ENCODE data around the gene RALGAPA2.

Gene RALGAPA2

DNA sequence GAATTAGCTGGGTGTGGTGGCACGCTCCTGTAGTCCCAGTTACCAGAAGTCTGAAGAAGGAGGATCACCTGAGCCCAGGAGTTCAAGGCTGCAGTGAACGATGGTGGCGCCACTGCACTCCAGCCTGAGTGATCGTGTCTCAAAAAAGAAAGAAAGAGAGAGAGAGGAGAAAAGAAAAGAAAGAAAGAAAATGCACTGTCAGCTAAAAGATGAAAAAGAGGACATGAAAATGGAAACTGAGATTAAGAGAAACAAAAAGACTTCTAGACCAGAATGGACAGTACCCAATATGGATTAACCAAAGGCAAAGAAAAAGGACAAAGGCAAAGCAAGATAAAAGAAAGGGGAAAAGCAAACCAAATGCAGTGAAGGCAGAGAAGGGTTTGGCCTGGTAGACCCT is 9.0 kb upstream of the RALGAPA2 start:
- no peak for DNase-seq (ENCODE audit: low read depth in 2 of 2)

GRCh38 chr20:20720158-20720557 is 7.7 kb upstream of the RALGAPA2 start:
- DNase-seq (ENCODE audit: low read depth in 2 of 2), result no peak

GRCh38 chr20:20719411-20719810 is 7.0 kb upstream of the RALGAPA2 start:
- DNase-seq (ENCODE audit: low read depth in 2 of 2), result no peak

- no peak for DNase-seq (ENCODE audit: low read depth in 2 of 2)
Observed at GRCh38 chr20:20713244-20713765, 861 bp upstream of the RALGAPA2 start.

- DNase-seq (ENCODE audit: low read depth in 2 of 2), result no peak
Observed at GRCh38 chr20:20712004-20712473, 405 bp downstream of the RALGAPA2 start.

DNA sequence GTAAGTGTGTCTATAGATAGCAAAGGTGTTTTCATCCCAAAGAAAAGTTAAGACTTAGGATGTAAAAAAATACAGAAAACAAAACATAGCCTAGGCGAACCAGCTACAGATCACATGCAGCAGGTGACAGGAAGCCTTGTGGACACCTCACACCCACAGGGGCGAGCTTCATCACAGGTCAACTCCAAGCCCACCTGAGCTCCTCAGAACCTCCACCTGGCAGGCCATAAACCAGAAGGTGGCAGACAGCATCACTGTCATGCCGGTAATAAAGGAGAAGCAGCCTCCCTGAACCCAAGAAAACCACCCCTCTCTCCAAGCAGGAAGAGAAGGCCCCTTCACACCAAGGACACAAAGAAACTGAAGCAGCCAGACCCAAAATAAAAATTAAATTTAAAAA is 1.0 kb downstream of the RALGAPA2 start:
- no peak for DNase-seq (ENCODE audit: low read depth in 2 of 2)

DNA sequence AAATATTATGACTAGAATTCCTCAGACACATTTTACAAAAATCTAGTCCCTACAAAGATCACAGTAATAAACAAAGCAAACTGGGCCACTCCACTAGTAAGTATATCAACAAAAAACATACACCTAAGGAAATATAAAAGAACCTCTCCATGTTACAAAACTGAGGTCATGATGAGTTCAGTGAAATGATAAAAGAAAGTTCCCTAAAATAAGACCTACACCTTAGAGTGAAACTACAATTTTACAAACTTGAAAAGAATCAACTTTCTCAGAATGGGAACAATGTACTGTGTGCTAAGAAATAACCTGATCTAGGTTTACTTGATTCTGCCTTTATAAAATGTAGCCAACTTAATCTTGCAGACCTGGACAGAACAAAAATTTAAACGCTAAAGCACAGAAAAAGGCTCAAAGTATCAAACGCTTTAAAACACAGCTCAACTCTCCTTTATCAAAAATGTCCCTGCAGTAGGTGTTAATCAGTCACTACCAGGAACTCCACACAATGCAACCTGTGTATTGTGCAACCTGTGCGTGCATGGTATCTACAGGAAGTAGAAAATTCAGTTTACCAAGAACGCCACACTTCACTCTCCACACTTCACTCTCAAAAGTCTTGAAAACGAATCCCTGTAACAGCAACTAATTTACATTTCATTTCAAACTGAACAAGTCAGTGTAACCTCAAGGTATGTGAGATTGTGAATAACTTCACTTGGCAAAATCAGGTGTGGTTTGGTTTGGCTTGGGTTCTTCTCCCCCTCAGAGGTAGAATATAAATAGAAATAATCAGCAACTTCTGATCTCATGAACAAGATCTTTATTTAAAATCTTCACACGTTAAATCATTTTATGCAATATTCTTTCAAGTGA is 1.8 kb downstream of the RALGAPA2 start:
- DNase-seq (ENCODE audit: low read depth in 2 of 2), result no peak

DNA sequence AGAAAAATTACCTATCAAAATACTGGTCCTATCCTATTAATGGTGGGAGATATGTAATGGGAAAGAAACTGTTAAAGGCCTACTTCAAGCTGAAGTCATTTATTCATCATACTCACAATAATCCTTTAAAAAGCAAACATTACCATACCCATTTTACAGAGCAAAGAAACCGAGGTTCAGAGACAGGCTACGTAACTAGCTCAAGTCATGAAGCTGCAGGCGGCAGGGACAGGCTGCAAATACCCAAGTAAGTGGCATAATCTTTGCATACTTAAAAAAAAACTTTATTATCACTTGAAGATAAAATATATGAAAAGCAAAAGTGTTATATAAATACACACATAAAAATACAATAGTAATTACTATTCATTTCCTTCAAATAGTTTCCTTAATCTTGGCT is 2.6 kb downstream of the RALGAPA2 start:
- no peak for DNase-seq (ENCODE audit: low read depth in 2 of 2)

- DNase-seq (ENCODE audit: low read depth in 2 of 2), result no peak
Observed at GRCh38 chr20:20706285-20706684, 6.2 kb downstream of the RALGAPA2 start.

DNA sequence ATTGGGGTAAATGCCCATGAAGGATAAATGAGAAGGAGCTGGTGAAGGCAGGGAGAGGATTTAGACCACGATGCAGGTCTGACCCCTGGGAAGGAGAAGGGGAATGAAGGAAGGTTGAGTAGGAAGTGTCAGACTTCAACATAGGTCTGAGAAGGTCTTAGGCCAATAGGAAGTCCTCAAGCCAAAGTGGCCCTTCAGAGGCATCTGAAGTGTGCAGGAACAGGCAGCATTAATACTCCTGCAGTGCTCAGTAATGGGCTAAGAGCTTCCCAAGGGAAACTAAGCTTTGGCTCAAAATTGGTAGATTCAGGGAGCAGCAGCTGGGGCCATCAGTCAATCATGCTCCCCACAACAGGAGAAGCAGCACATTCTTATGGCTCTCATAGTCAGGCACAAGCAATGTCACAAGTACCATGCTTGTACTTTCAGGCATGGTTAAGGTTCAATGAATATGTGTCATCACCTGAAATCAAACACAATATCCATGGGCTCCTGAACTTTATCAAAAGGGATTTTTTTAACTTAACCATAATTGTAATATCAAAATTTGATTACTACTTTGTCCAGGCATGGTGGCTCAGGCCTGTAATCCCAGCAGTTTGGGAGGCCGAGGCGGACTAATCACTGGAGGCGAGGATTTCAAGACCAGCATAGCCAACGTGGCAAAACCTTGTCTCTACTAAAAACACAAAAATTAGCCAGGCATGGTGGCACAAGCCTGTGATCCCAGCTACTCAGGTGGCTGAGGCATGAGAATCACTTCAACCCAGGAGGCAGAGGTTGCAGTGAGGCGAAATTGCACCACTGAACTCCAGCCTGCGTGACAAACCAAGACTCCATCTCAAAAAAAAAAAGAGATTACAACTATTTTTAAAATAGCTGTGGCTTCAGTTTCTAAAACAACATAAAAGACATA is 9.9 kb downstream of the RALGAPA2 start:
- DNase-seq (ENCODE audit: low read depth in 2 of 2), result no peak

DNA sequence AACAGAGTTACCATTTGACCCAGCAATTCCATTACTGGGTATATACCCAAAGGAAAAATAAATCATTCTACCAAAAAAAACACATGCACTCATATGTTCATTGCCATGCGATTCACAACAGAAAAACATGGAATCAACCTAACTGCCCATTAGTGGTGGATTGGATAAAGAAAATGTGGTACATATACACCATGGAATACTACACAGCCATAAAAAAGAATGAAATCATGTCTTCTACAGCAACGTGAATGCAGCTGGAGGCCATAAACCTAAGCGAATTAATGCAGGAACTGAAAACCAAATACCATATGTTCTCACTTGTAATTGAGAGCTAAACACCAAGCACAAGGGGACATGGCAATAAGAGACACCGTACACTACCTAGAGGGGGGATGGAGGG is 12.5 kb downstream of the RALGAPA2 start:
- no peak for DNase-seq (ENCODE audit: low read depth in 2 of 2)

DNA sequence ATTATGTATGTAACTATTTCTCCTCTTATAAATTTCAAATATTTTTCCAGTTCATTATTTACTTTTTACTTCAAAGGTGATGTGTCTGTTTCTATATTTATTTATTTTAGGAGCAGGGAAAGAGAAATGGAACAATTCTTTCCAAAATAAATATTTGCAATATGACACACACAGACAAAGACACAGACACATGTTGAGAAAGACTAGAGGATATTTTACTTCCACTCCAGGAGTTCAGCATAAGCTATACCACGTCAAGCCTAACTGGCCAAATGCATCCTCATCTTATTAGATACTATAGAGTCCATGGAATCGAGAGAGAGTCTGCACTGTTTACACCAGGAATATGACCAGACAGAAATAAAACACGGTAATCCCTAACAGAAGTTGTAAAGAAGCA is 13.3 kb downstream of the RALGAPA2 start:
- DNase-seq (ENCODE audit: low read depth in 2 of 2), result no peak

GRCh38 chr20:20697325-20697845 is 15.1 kb downstream of the RALGAPA2 start:
- no peak for DNase-seq (ENCODE audit: low read depth in 2 of 2)

DNA sequence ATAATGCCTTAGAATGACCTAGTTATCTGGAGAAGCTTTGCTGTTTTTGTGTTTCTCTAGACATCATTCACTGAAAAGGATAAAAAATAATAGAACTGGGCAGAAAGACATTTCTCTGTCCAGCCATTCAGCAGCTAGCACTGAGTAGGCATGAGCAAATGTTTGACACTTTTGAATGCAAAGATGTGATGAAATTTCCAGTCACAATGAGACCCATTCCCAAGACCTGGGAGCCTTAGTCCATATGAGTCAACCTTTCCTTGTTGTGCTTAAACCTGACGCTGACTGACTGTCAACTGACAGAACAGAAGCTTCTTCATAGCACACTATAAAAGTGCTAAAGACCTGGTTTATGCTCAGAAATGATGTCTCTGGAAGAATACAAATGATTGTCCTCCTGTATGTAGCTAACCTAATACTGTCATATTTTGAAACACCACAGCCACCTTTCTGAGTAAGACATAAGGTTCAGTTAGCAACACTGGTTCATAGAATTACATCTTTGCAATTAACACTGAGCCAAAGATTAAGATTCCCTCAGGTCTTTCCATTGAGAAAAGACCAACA is 17.1 kb downstream of the RALGAPA2 start:
- DNase-seq (ENCODE audit: low read depth in 2 of 2), result no peak

- no peak for DNase-seq (ENCODE audit: low read depth in 2 of 2)
Observed at GRCh38 chr20:20694591-20694990, 17.9 kb downstream of the RALGAPA2 start.

GRCh38 chr20:20692587-20692986 is 19.9 kb downstream of the RALGAPA2 start:
- no peak for DNase-seq (ENCODE audit: low read depth in 2 of 2)

- DNase-seq (ENCODE audit: low read depth in 2 of 2), result no peak
Observed at GRCh38 chr20:20691477-20692235, 20.8 kb downstream of the RALGAPA2 start.

GRCh38 chr20:20690676-20691476 is 21.6 kb downstream of the RALGAPA2 start:
- DNase-seq (ENCODE audit: low read depth in 2 of 2), result no peak

GRCh38 chr20:20687319-20687718 is 25.1 kb downstream of the RALGAPA2 start:
- no peak for DNase-seq (ENCODE audit: low read depth in 2 of 2)

- DNase-seq (ENCODE audit: low read depth in 2 of 2), result no peak
Observed at GRCh38 chr20:20685635-20686034, 26.8 kb downstream of the RALGAPA2 start.

All from stimulated activated CD4-positive, alpha-beta T cell treated with anti-CD3 and anti-CD28 coated beads, Interleukin-1b, Interleukin-23, amount 100 ng/mL, for 4 hours (primary cell).